GM21825 (cell line): ENCODE measurements around the gene ASXL3.

Source experiments
- ATAC-seq: cut with Tn5 transposase; IDR thresholded peaks from one replicate; pipeline ENCODE4 v1.9.1; 2021; ENCODE audit warnings: mild to moderate bottlenecking, moderate library complexity; ENCODE audit not compliant: unreplicated experiment

Gene ASXL3

GRCh38 chr18:33577685-33578517 lies at the start of gene ASXL3:
ASXL3 (plus strand) TSS chr18:33578219; CDS start chr18:33578632, 413 bp downstream.
- no peak for ATAC-seq

GRCh38 chr18:33532978-33533377 lies 45.0 kb upstream of the ASXL3 start:
- ATAC-seq, result no peak

- no peak for ATAC-seq
Measured at GRCh38 chr18:33536904-33537303, 41.1 kb upstream of the ASXL3 start.

- ATAC-seq, result no peak
Measured at GRCh38 chr18:33538418-33539042, 39.5 kb upstream of the ASXL3 start.

- ATAC-seq, result no peak
Measured at GRCh38 chr18:33540392-33540791, 37.6 kb upstream of the ASXL3 start.

- ATAC-seq, result no peak
Measured at GRCh38 chr18:33541316-33541715, 36.7 kb upstream of the ASXL3 start.

- no peak for ATAC-seq
Measured at GRCh38 chr18:33556846-33557245, 21.2 kb upstream of the ASXL3 start.

- no peak for ATAC-seq
Measured at GRCh38 chr18:33557706-33558105, 20.3 kb upstream of the ASXL3 start.

GRCh38 chr18:33558529-33558928 lies 19.5 kb upstream of the ASXL3 start:
- ATAC-seq, result no peak

- peak; percentile 64 for ATAC-seq
Measured at GRCh38 chr18:33560686-33561370, 17.2 kb upstream of the ASXL3 start.

GRCh38 chr18:33562741-33563140 lies 15.3 kb upstream of the ASXL3 start:
- no peak for ATAC-seq

GRCh38 chr18:33567705-33568104 lies 10.3 kb upstream of the ASXL3 start:
- ATAC-seq, result no peak

GRCh38 chr18:33571998-33572787 lies 5.8 kb upstream of the ASXL3 start:
- ATAC-seq, result no peak

GRCh38 chr18:33573193-33573592 lies 4.8 kb upstream of the ASXL3 start:
- no peak for ATAC-seq

GRCh38 chr18:33575451-33575850 lies 2.6 kb upstream of the ASXL3 start:
- ATAC-seq, result no peak

GRCh38 chr18:33576999-33577646 lies 896 bp upstream of the ASXL3 start:
- no peak for ATAC-seq

- ATAC-seq, result no peak
Measured at GRCh38 chr18:33578518-33579348, 714 bp downstream of the ASXL3 start.

GRCh38 chr18:33579349-33580215 lies 1.6 kb downstream of the ASXL3 start:
- no peak for ATAC-seq

GRCh38 chr18:33580546-33580945 lies 2.5 kb downstream of the ASXL3 start:
- ATAC-seq, result no peak
